Panc1 (cell line): ENCODE measurements around the gene HEATR3.

ENCODE experiments used
- CTCF ChIP-seq: fragments of 450-650 bp; IDR thresholded peaks from 2 replicates; pipeline ENCODE4 v1.5.1; 2017; ENCODE audit warnings: mild to moderate bottlenecking
- POLR2AphosphoS5 ChIP-seq: IDR thresholded peaks from 2 replicates; pipeline ENCODE4 v1.6.1; 2012; ENCODE audit warnings: mild to moderate bottlenecking, low read depth, low read length, moderate library complexity
- REST ChIP-seq, 2 experiments: IDR thresholded peaks; 2 replicates each; pipeline ENCODE4 v1.6.1; 2011 to 2012; ENCODE audit warnings: low read depth in 2 of 2, control low read depth in 1 of 2, low read length in 1 of 2, mild to moderate bottlenecking in 1 of 2, moderate library complexity in 1 of 2; ENCODE audit not compliant: insufficient read depth in 1 of 2
- SIN3A ChIP-seq: IDR thresholded peaks from 2 replicates; pipeline ENCODE4 v1.6.1; 2012; ENCODE audit warnings: low read depth, mild to moderate bottlenecking, low read length, moderate library complexity, borderline replicate concordance; ENCODE audit not compliant: insufficient read depth
- TCF7L2 ChIP-seq: IDR thresholded peaks from 2 replicates; pipeline ENCODE4 v1.6.1; 2011; ENCODE audit warnings: mild to moderate bottlenecking, low read depth, low read length, inconsistent platforms

- no peak for TF ChIP-seq CTCF
- no peak for TF ChIP-seq POLR2AphosphoS5
- no peak for TF ChIP-seq REST (IDR thresholded peaks at IDR 0.05; ENCODE audit: insufficient read depth in 1 of 2, low read depth in 2 of 2, low read length in 1 of 2)
- no peak for TF ChIP-seq SIN3A
- TF ChIP-seq TCF7L2: no peak
Observed at GRCh38 chr16:50056226-50056625, 9.5 kb upstream of the HEATR3 start.
